DMS153 treated with DMSO at 0.1 percent for 48 hours (cell line): Measurements from ENCODE around the gene P2RY8.
"Not testable (repeated sequence)": the region's sequence is repeated elsewhere in the genome, so short reads cannot be mapped to it uniquely, and the experiment has no call there.

Source experiments
- DNase-seq: peaks from one replicate; lab custom pipeline; 2025; ENCODE audit not compliant: unreplicated experiment; lab: John Stamatoyannopoulos, UW

P2RY8 gene

GRCh38 chrX:1545776-1546408 is 8.9 kb upstream of the P2RY8 start:
- no peak for DNase-seq

- DNase-seq = no peak
Measured at GRCh38 chrX:1542994-1543725, 6.2 kb upstream of the P2RY8 start.

GRCh38 chrX:1539146-1539545 is 2.2 kb upstream of the P2RY8 start:
- not testable (repeated sequence) for DNase-seq

GRCh38 chrX:1537716-1538090 is 718 bp upstream of the P2RY8 start:
- not testable (repeated sequence) for DNase-seq

- no peak for DNase-seq
Measured at GRCh38 chrX:1536712-1537030, 314 bp downstream of the P2RY8 start.

- DNase-seq = no peak
Measured at GRCh38 chrX:1535241-1536041, 1.5 kb downstream of the P2RY8 start.

- DNase-seq = no peak
Measured at GRCh38 chrX:1534301-1535168, 2.5 kb downstream of the P2RY8 start.

- no peak for DNase-seq
Measured at GRCh38 chrX:1533058-1533457, 3.9 kb downstream of the P2RY8 start.

GRCh38 chrX:1531096-1531890 is 5.7 kb downstream of the P2RY8 start:
- DNase-seq = no peak

- no peak for DNase-seq
Measured at GRCh38 chrX:1529756-1530155, 7.2 kb downstream of the P2RY8 start.

- DNase-seq = no peak
Measured at GRCh38 chrX:1529328-1529727, 7.7 kb downstream of the P2RY8 start.

GRCh38 chrX:1528884-1529203 is 8.1 kb downstream of the P2RY8 start:
- DNase-seq = no peak

- DNase-seq = no peak
Measured at GRCh38 chrX:1528186-1528883, 8.7 kb downstream of the P2RY8 start.

- no peak for DNase-seq
Measured at GRCh38 chrX:1527457-1527856, 9.5 kb downstream of the P2RY8 start.

- DNase-seq = no peak
Measured at GRCh38 chrX:1526565-1526964, 10.4 kb downstream of the P2RY8 start.

- no peak for DNase-seq
Measured at GRCh38 chrX:1525583-1526355, 11.2 kb downstream of the P2RY8 start.

GRCh38 chrX:1524874-1525582 is 12.0 kb downstream of the P2RY8 start:
- no peak for DNase-seq

GRCh38 chrX:1522905-1523304 is 14.1 kb downstream of the P2RY8 start:
- DNase-seq = not testable (repeated sequence)
